Measurements from ENCODE around the gene SARNP.

SARNP gene

DNA sequence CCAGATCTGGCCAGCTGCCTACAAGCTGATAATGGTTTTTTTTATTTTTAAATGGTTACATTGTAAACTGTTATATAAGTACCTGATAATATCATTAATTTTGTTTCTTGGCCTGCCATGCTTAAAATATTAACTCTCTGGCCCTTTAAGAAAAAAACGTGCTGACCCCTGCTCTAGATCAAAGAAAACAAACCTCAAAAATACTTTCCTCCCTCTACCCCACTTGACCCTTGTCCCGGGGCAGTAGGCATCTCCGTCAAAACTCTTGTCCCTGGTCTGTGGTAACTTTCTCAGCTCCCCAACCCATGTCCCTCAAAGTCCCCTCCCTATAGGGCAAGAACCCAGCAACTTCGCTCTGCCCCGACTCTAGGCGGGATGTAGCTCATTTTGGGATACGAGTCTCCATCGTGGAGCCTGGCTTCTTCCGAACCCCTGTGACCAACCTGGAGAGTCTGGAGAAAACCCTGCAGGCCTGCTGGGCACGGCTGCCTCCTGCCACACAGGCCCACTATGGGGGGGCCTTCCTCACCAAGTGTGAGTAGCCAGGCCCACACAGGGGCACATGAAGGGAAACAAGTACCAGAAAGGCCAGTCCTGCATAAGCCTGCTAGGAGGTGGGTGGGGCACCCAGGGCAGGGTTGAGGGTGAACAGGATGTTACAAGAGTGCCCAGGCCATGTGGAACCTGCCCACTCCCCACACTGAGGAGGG lies 93.9 kb downstream of the SARNP start:
- H2BK120ac ChIP-seq (ENCODE audit: low read depth, low read length), result no peak overlapping the region
- no peak overlapping the region for H4K8ac ChIP-seq (ENCODE audit: low read depth, low read length)
- H3K79me1 ChIP-seq (ENCODE audit: low read length), result peaks cover 17% of the 10 kb centered on the region
- H3K4me2 ChIP-seq (ENCODE audit: low read length), result no peak overlapping the region
- DNase-seq, result no peak
- H3K4ac ChIP-seq (ENCODE audit: low read depth, low read length), result no peak overlapping the region
- no peak overlapping the region for H2BK5ac ChIP-seq (ENCODE audit: low read length)
- H3K23ac ChIP-seq (ENCODE audit: low read length), result no peak overlapping the region
- no peak overlapping the region for H2AK5ac ChIP-seq (ENCODE audit: low read length)
- no peak overlapping the region for H3K18ac ChIP-seq (ENCODE audit: low read length)
- H2BK15ac ChIP-seq (replicated peaks; ENCODE audit: low read depth), result no peak overlapping the region
- no CpG with 5 or more reads among the region's 10 CpGs for WGBS (ENCODE audit: extremely low coverage, insufficient coverage, low lambda C conversion rate)
- peaks cover 3% of the 10 kb centered on the region for H3K4me1 ChIP-seq (ENCODE audit: control insufficient read depth, low read depth, low read length)
- H3K27me3 ChIP-seq (ENCODE audit: insufficient read depth, low read length, poor library complexity), result no peaks in the 10 kb centered on the region
- no peak overlapping the region for H3K9ac ChIP-seq (ENCODE audit: low read length)
- no peak overlapping the region for H4K5ac ChIP-seq (ENCODE audit: low read length)
- no peak overlapping the region for H3K56ac ChIP-seq (ENCODE audit: low read length)
- H3K27ac ChIP-seq (ENCODE audit: low read depth, low read length), result no peak overlapping the region
- peaks cover 19% of the 10 kb centered on the region for H3K79me2 ChIP-seq (ENCODE audit: control insufficient read depth, insufficient read depth, low read length)
- no peak overlapping the region for H3K4me3 ChIP-seq (ENCODE audit: low read length)
- H3K36me3 ChIP-seq (ENCODE audit: control insufficient read depth, insufficient read depth, low read length), result peaks cover 10% of the 10 kb centered on the region

- Histone ChIP-seq H2BK5ac (ENCODE audit: low read length) (no peak overlapping the region), H3K4me3 (ENCODE audit: low read length) (no peak overlapping the region), H2AK5ac (ENCODE audit: low read length) (no peak overlapping the region), H2BK120ac (ENCODE audit: low read depth, low read length) (no peak overlapping the region), H4K5ac (ENCODE audit: low read length) (no peak overlapping the region), H3K79me2 (ENCODE audit: control insufficient read depth, insufficient read depth, low read length) (peaks cover 15% of the 10 kb centered on the region), H3K56ac (ENCODE audit: low read length) (no peak overlapping the region), H3K36me3 (ENCODE audit: control insufficient read depth, insufficient read depth, low read length) (peaks cover 10% of the 10 kb centered on the region), H2BK15ac (replicated peaks; ENCODE audit: low read depth) (no peak overlapping the region), H4K8ac (ENCODE audit: low read depth, low read length) (no peak overlapping the region), H3K4me2 (ENCODE audit: low read length) (no peak overlapping the region), H3K9ac (ENCODE audit: low read length) (no peak overlapping the region), H3K23ac (ENCODE audit: low read length) (no peak overlapping the region), H3K79me1 (ENCODE audit: low read length) (peaks cover 16% of the 10 kb centered on the region), H3K27me3 (ENCODE audit: insufficient read depth, low read length, poor library complexity) (no peaks in the 10 kb centered on the region), H3K18ac (ENCODE audit: low read length) (no peak overlapping the region), H3K4me1 (ENCODE audit: control insufficient read depth, low read depth, low read length) (peaks cover 8% of the 10 kb centered on the region), H3K27ac (ENCODE audit: low read depth, low read length) (no peak overlapping the region), H3K4ac (ENCODE audit: low read depth, low read length) (no peak overlapping the region)
- no peak for DNase-seq
- whole genome bisulfite sequencing (ENCODE audit: extremely low coverage, insufficient coverage, low lambda C conversion rate), result no CpG with 5 or more reads among the region's 8 CpGs
Observed at GRCh38 chr12:55722948-55723347, 94.6 kb downstream of the SARNP start.

DNA sequence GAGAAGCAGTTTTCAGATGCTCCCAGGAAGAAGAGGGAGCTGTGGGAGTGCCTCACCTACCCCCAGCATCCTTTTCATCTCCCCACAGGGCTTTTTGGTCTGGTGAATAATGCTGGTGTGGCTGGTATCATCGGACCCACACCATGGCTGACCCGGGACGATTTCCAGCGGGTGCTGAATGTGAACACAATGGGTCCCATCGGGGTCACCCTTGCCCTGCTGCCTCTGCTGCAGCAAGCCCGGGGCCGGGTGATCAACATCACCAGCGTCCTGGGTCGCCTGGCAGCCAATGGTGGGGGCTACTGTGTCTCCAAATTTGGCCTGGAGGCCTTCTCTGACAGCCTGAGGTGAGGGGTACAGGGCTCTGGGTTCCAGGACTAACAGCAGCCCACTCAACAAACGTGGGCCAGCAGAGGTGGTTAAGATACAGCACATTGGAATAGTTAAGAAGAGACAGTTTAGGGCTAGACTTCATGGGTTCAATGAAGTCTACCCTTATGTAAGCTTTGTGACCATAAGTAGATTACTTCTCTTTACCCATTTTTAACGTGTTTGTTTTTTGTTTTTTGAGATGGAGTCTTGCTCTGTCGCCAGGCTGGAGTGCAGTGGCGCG lies 95.8 kb downstream of the SARNP start:
- Histone ChIP-seq H3K4me1 (ENCODE audit: control insufficient read depth, low read depth, low read length) (peaks cover 14% of the 10 kb centered on the region), H3K56ac (ENCODE audit: low read length) (no peak overlapping the region), H3K79me2 (ENCODE audit: control insufficient read depth, insufficient read depth, low read length) (peaks cover 2% of the 10 kb centered on the region), H2AK5ac (ENCODE audit: low read length) (no peak overlapping the region), H4K5ac (ENCODE audit: low read length) (no peak overlapping the region), H3K23ac (ENCODE audit: low read length) (no peak overlapping the region), H3K18ac (ENCODE audit: low read length) (no peak overlapping the region), H2BK120ac (ENCODE audit: low read depth, low read length) (no peak overlapping the region), H3K79me1 (ENCODE audit: low read length) (peaks cover 4% of the 10 kb centered on the region), H2BK5ac (ENCODE audit: low read length) (no peak overlapping the region), H3K27me3 (ENCODE audit: insufficient read depth, low read length, poor library complexity) (no peaks in the 10 kb centered on the region), H3K4me2 (ENCODE audit: low read length) (no peak overlapping the region), H3K27ac (ENCODE audit: low read depth, low read length) (no peak overlapping the region), H2BK15ac (replicated peaks; ENCODE audit: low read depth) (no peak overlapping the region), H3K9ac (ENCODE audit: low read length) (no peak overlapping the region), H4K8ac (ENCODE audit: low read depth, low read length) (no peak overlapping the region), H3K4ac (ENCODE audit: low read depth, low read length) (no peak overlapping the region), H3K4me3 (ENCODE audit: low read length) (no peak overlapping the region), H3K36me3 (ENCODE audit: control insufficient read depth, insufficient read depth, low read length) (peaks cover 8% of the 10 kb centered on the region)
- WGBS (ENCODE audit: extremely low coverage, insufficient coverage, low lambda C conversion rate), result no CpG with 5 or more reads among the region's 14 CpGs
- no peak for DNase-seq

DNA sequence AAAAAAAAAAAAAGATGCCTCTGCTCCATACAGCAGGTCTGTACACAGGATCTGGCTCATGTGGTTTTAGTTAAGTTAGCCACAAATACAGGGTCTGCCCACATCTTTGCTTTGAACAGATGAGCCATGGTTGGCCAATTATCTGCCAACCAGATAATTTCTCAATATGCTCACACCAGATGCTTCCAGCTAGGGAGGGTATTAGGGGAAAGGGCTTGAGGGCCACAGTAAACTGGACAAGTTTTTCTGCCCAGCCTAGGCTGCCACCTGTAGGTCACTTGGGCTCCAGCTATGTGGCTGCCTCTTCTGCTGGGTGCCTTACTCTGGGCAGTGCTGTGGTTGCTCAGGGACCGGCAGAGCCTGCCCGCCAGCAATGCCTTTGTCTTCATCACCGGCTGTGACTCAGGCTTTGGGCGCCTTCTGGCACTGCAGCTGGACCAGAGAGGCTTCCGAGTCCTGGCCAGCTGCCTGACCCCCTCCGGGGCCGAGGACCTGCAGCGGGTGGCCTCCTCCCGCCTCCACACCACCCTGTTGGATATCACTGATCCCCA lies 96.6 kb downstream of the SARNP start:
- Histone ChIP-seq H3K36me3 (ENCODE audit: control insufficient read depth, insufficient read depth, low read length) (peaks cover 5% of the 10 kb centered on the region), H2BK120ac (ENCODE audit: low read depth, low read length) (no peak overlapping the region), H3K27me3 (ENCODE audit: insufficient read depth, low read length, poor library complexity) (no peaks in the 10 kb centered on the region), H3K4me2 (ENCODE audit: low read length) (no peak overlapping the region), H3K4ac (ENCODE audit: low read depth, low read length) (no peak overlapping the region), H3K4me1 (ENCODE audit: control insufficient read depth, low read depth, low read length) (peaks cover 14% of the 10 kb centered on the region), H4K8ac (ENCODE audit: low read depth, low read length) (no peak overlapping the region), H3K27ac (ENCODE audit: low read depth, low read length) (no peak overlapping the region), H3K9ac (ENCODE audit: low read length) (no peak overlapping the region), H3K4me3 (ENCODE audit: low read length) (no peak overlapping the region), H3K56ac (ENCODE audit: low read length) (no peak overlapping the region), H2BK5ac (ENCODE audit: low read length) (no peak overlapping the region), H2AK5ac (ENCODE audit: low read length) (no peak overlapping the region), H3K79me2 (ENCODE audit: control insufficient read depth, insufficient read depth, low read length) (no peaks in the 10 kb centered on the region), H3K23ac (ENCODE audit: low read length) (no peak overlapping the region), H3K18ac (ENCODE audit: low read length) (no peak overlapping the region), H4K5ac (ENCODE audit: low read length) (no peak overlapping the region), H3K79me1 (ENCODE audit: low read length) (peaks cover 1% of the 10 kb centered on the region), H2BK15ac (replicated peaks; ENCODE audit: low read depth) (no peak overlapping the region)
- no CpG with 5 or more reads among the region's 9 CpGs for WGBS (ENCODE audit: extremely low coverage, insufficient coverage, low lambda C conversion rate)
- DNase-seq, result no peak

- no peak within 1 kb of the TSS for H2BK5ac ChIP-seq (ENCODE audit: low read length)
- H3K23ac ChIP-seq (ENCODE audit: low read length), result no peak within 1 kb of the TSS
- no peaks in the 10 kb centered on the region for H3K79me2 ChIP-seq (ENCODE audit: control insufficient read depth, insufficient read depth, low read length)
- H3K36me3 ChIP-seq (ENCODE audit: control insufficient read depth, insufficient read depth, low read length), result peaks cover 5% of the 10 kb centered on the region
- no peak for DNase-seq
- no CpG with 5 or more reads among the region's 6 CpGs for WGBS (ENCODE audit: extremely low coverage, insufficient coverage, low lambda C conversion rate)
- no peak within 1 kb of the TSS for H3K9ac ChIP-seq (ENCODE audit: low read length)
- no peak within 1 kb of the TSS for H3K4ac ChIP-seq (ENCODE audit: low read depth, low read length)
- no peak within 1 kb of the TSS for H2BK15ac ChIP-seq (replicated peaks; ENCODE audit: low read depth)
- H2AK5ac ChIP-seq (ENCODE audit: low read length), result no peak within 1 kb of the TSS
- H3K4me3 ChIP-seq (ENCODE audit: low read length), result no peak within 1 kb of the TSS
- H3K27ac ChIP-seq (ENCODE audit: low read depth, low read length), result no peak within 1 kb of the TSS
- no peaks in the 10 kb centered on the region for H3K79me1 ChIP-seq (ENCODE audit: low read length)
- peaks cover 17% of the 10 kb centered on the region for H3K4me1 ChIP-seq (ENCODE audit: control insufficient read depth, low read depth, low read length)
- no peak within 1 kb of the TSS for H4K8ac ChIP-seq (ENCODE audit: low read depth, low read length)
- H3K56ac ChIP-seq (ENCODE audit: low read length), result no peak within 1 kb of the TSS
- H3K27me3 ChIP-seq (ENCODE audit: insufficient read depth, low read length, poor library complexity), result no peaks in the 10 kb centered on the region
- no peak within 1 kb of the TSS for H3K4me2 ChIP-seq (ENCODE audit: low read length)
- H2BK120ac ChIP-seq (ENCODE audit: low read depth, low read length), result no peak within 1 kb of the TSS
- H3K18ac ChIP-seq (ENCODE audit: low read length), result no peak within 1 kb of the TSS
- no peak within 1 kb of the TSS for H4K5ac ChIP-seq (ENCODE audit: low read length)
Observed at GRCh38 chr12:55720071-55720564, 97.4 kb downstream of the SARNP start, which contains the start of gene RDH5. Gene RDH5, plus strand, starts transcription at chr12:55720393. Its CDS starts 792 bp downstream, at chr12:55721185.

All from mesendoderm (in vitro differentiated cells).